ENCODE data around the gene CASZ1. TPM values are rescaled to one million over a fixed set of nuclear protein-coding genes. Genes with fewer than 3 reads are reported as not detected.

The CASZ1 gene
- total RNA-seq, 8 experiments from 2014 or later: 0.46 to 15.1 (median 6.4) TPM

DNA sequence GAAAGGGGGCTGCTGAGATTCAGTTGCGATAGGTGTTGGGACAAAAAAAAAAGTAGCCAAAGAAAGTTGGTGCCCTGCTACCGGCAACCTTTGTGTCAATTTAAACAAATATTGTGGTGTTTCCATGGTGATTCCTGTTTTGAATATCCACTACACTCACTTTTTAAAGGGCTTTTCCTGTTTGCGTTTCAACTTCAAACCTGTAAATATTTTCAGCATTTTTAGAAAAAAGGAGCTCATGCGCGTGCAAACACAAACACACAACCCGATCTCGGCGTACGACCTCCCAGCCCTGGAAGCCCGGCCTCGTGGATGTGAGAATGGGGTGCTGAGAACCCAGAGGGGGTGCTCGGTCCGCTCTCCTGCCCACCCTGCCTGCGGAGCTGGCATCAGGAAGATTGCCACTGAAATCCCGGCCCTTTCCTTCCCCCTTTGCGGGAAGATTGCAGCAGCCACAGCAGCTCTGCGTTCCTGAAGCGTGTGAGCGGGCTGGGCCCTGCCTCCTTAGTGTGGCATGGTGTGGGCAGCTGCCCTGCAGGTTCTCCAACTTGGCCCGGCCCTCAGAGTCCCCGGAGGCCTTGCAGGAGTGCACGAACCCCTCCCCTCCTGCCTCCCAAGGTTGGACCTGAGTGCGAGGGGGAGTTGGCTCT is 34.8 kb downstream of the CASZ1 start:
- peak in 2 of 8 experiments; percentile 32 to 37 for ATAC-seq (replicated peaks in 6 of 8)
- H3K4me1 ChIP-seq (replicated peaks in 1 of 2): peaks cover 0 to 12% of the 10 kb centered on the region in 2 donors
- in situ Hi-C loops (cut with MboI; ENCODE audit: low pct_unique_long_range_greater_than_20kb in 2 of 9, low sequenced_read_pairs in 9 of 9, unreplicated experiment in 9 of 9): no loop called here
- H3K4me3 ChIP-seq: no peak overlapping the region
- 17 to 92% (median 73%) methylated on average over 1 to 20 of the region's 23 CpGs; no CpG with 5 or more reads in 2 of the 10 experiments for WGBS, 10 experiments
- no peak overlapping the region for H3K27ac ChIP-seq

DNA sequence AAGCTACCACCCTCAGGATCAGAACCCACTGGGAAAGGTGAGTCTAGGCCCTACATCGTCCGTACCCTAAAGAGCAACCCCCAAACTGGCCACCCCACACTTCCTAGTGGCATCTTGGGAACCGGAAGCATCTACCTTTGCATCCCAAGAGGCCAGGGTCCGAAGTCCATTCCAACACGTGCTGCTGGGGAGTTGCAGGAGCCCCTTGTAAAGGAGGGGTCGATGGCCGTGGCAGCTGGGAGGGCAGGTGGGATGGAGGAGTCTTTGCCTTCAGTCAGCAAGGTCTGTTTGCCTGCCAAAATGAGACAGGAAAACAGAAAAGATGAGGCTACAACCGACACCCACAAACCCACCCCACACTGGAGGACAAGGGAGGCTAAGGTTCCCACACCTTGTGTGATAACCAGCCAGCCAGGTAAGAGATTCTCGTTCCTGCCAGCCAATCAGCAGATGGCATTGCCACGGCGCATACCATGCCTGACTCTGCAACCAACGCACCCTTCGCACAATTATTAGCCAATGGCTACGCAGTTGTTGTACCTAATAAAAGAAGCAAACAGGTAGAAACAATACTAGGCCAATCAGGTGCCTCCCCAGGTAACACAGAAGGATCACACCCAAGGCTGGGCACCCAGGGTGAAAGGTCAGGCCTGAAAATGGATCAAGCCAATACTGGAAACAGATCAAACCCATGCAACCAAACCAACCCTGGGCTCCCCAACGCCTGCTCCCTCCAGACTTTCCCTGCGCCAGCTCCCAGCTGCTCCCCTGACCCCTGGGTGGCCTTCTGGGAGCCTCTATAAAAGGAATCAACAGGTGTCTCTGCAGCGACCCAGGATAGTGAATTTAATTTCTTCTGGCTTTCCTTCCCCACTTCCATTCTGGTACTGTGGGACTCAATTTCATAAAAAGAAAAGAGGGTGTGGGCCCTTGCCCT is 35.6 kb downstream of the CASZ1 start:
- H3K27ac ChIP-seq: no peak overlapping the region
- in situ Hi-C loops (cut with MboI; ENCODE audit: low pct_unique_long_range_greater_than_20kb in 2 of 9, low sequenced_read_pairs in 9 of 9, unreplicated experiment in 9 of 9): no loop called here
- H3K4me3 ChIP-seq: no peak overlapping the region
- H3K4me1 ChIP-seq (replicated peaks in 1 of 2): peaks cover 6 to 17% of the 10 kb centered on the region in 2 donors
- 40 to 100% (median 78%) methylated on average over 1 to 16 of the region's 17 CpGs; no CpG with 5 or more reads in 1 of the 10 experiments for WGBS, 10 experiments
- no peak for ATAC-seq (replicated peaks in 6 of 8)

DNA sequence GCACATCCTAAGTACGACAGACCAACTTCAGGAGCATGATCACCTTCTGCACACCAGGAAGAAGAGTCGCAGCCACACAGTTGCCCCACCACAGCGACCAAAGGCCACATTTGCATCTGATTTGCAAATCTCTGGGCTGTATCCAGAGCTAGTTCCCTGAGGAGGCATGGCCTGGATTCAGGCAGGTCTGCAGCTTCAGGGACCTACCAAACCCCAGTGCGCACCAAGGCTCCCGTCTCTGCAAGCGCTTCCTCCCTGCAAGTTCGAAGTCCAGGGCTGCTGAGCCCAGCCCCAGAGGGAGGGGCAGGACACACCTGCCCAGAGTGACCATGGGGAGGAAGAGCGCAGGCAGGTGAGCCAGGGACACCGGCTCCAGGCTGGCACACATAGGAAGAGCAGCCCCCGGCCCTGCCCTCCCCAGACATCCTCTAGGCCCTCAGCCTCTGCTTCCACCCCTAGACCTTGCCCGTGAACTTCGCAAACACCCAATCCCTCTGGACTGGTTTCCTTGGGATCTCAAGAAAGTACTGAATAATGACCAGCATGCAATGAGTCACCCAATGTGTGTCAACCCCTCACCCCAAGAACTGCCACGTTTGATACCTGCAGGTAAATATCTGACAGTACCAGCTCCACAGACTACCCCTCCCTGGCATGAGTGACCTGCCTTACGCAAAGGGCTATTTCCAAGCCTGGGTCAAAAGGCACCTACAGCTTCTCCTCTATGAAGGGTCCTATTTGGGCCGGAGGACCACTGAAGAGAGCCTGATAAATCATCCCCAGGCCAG is 36.8 kb downstream of the CASZ1 start:
- 33 to 100% (median 67%) methylated on average over 2 to 13 of the region's 15 CpGs; no CpG with 5 or more reads in 3 of the 10 experiments for WGBS, 10 experiments

DNA sequence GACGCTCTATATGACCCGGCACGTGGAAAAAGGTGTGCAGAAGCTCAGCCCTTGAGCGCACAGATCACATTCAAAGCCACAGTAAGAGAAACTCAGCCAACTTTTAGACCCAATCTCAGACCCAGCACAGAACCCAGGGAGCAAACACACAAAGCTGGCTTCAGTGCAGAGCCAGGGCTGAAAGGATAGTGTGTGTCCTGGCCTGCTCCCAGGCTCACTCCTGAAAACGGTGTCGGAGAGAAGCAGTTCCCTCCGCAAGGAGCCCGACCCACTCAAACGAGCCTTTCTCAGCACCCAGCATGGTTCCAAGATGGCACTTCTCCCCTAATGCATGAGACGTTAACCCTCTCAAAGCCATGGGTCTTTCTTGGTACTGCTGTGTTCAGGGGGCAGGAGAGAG is 39.6 kb downstream of the CASZ1 start:
- 17 to 71% (median 58%) methylated on average over 1 to 10 of the region's 10 CpGs; no CpG with 5 or more reads in 3 of the 10 experiments for WGBS, 10 experiments
- in situ Hi-C loops (cut with MboI; ENCODE audit: low pct_unique_long_range_greater_than_20kb in 2 of 9, low sequenced_read_pairs in 9 of 9, unreplicated experiment in 9 of 9): no loop called here
- no peak for ATAC-seq (replicated peaks in 6 of 8)
- Histone ChIP-seq H3K4me1 (replicated peaks in 1 of 2) (peaks cover 12 to 31% of the 10 kb centered on the region in 2 donors), H3K4me3 (no peak overlapping the region), H3K27ac (no peak overlapping the region)

More for the DNA sequence above, 36.8 kb downstream of the CASZ1 start:
- H3K4me1 ChIP-seq (replicated peaks in 1 of 2): peaks cover 12 to 18% of the 10 kb centered on the region in 2 donors
- in situ Hi-C loops (cut with MboI; ENCODE audit: low pct_unique_long_range_greater_than_20kb in 2 of 9, low sequenced_read_pairs in 9 of 9, unreplicated experiment in 9 of 9): no loop called here
- peak in 1 of 8 experiments; percentile 45 for ATAC-seq (replicated peaks in 6 of 8)
- H3K4me3 ChIP-seq: no peak overlapping the region
- no peak overlapping the region for H3K27ac ChIP-seq

GRCh38 chr1:10755970-10756521 is 40.4 kb downstream of the CASZ1 start:
- Histone ChIP-seq H3K4me3 (no peak overlapping the region), H3K4me1 (replicated peaks in 1 of 2) (peaks cover 12 to 35% of the 10 kb centered on the region in 2 donors), H3K27ac (peak overlapping the region in 1 of 2 donors; percentile 21)
- in situ Hi-C loops (cut with MboI; ENCODE audit: low pct_unique_long_range_greater_than_20kb in 2 of 9, low sequenced_read_pairs in 9 of 9, unreplicated experiment in 9 of 9): no loop called here
- 29 to 44% methylated on average over 9 to 12 of the region's 23 CpGs; no CpG with 5 or more reads in 8 of the 10 experiments for WGBS, 10 experiments
- peak; percentile 83 to 99 (median 92) for ATAC-seq (replicated peaks in 6 of 8)

GRCh38 chr1:10754568-10755329 is 41.7 kb downstream of the CASZ1 start:
- ATAC-seq (replicated peaks in 6 of 8): no peak
- Histone ChIP-seq H3K4me1 (replicated peaks in 1 of 2) (peaks cover 12 to 35% of the 10 kb centered on the region in 2 donors), H3K4me3 (no peak overlapping the region), H3K27ac (no peak overlapping the region)
- 47 to 100% (median 74%) methylated on average over 2 to 17 of the region's 24 CpGs for WGBS, 10 experiments
- in situ Hi-C loops (cut with MboI; ENCODE audit: low pct_unique_long_range_greater_than_20kb in 2 of 9, low sequenced_read_pairs in 9 of 9, unreplicated experiment in 9 of 9): no loop called here

GRCh38 chr1:10753299-10753698 is 43.1 kb downstream of the CASZ1 start:
- no peak overlapping the region for H3K27ac ChIP-seq
- in situ Hi-C loops (cut with MboI; ENCODE audit: low pct_unique_long_range_greater_than_20kb in 2 of 9, low sequenced_read_pairs in 9 of 9, unreplicated experiment in 9 of 9): no loop called here
- peak in 4 of 8 experiments; percentile 18 to 34 (median 24) for ATAC-seq (replicated peaks in 6 of 8)
- H3K4me1 ChIP-seq (replicated peaks in 1 of 2): peaks cover 12 to 35% of the 10 kb centered on the region in 2 donors
- 27 to 100% (median 50%) methylated on average over 1 to 10 of the region's 11 CpGs; no CpG with 5 or more reads in 2 of the 10 experiments for WGBS, 10 experiments
- no peak overlapping the region for H3K4me3 ChIP-seq

DNA sequence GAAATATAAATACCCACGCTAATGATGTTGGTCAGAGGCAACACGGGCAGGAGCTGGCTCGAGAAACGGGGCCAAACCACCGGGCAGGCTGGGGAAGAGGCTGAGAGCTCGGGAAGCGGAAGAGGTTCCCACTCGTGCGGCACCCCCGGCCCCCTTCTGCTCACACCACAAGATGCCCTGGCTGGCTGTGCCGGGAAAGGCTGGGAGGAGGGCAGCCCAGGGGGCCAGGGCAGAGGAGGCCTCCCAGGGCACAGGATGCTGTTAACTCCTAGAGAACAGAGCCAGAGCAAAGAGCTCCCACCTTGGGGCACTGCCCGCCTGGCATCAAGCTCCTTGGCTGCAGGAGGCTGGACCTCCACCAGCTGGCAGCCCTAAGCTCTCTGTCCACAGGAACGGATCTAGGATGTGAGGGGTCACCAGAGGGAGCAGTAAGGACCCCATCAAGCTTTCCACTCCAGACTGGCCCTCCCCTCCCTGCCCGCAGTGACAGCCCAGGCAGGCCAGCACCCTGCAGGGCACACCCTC is 44.8 kb downstream of the CASZ1 start:
- 45 to 75% (median 58%) methylated on average over 4 to 9 of the region's 14 CpGs; no CpG with 5 or more reads in 5 of the 10 experiments for WGBS, 10 experiments
- in situ Hi-C loops (cut with MboI; ENCODE audit: low pct_unique_long_range_greater_than_20kb in 2 of 9, low sequenced_read_pairs in 9 of 9, unreplicated experiment in 9 of 9): no loop called here
- no peak overlapping the region for H3K27ac ChIP-seq
- H3K4me1 ChIP-seq (replicated peaks in 1 of 2): peaks cover 12 to 31% of the 10 kb centered on the region in 2 donors
- ATAC-seq (replicated peaks in 6 of 8): no peak
- H3K4me3 ChIP-seq: no peak overlapping the region

- Histone ChIP-seq H3K4me3 (no peak overlapping the region), H3K27ac (no peak overlapping the region), H3K4me1 (replicated peaks in 1 of 2) (peaks cover 9 to 26% of the 10 kb centered on the region in 2 donors)
- in situ Hi-C loops (cut with MboI; ENCODE audit: low pct_unique_long_range_greater_than_20kb in 2 of 9, low sequenced_read_pairs in 9 of 9, unreplicated experiment in 9 of 9): no loop called here
- 0 to 100% (median 67%) methylated on average over 1 to 4 of the region's 4 CpGs; no CpG with 5 or more reads in 3 of the 10 experiments for WGBS, 10 experiments
- no peak for ATAC-seq (replicated peaks in 6 of 8)
Measured at GRCh38 chr1:10751160-10751559, 45.3 kb downstream of the CASZ1 start.

- no peak overlapping the region for H3K27ac ChIP-seq
- H3K4me3 ChIP-seq: no peak overlapping the region
- H3K4me1 ChIP-seq (replicated peaks in 1 of 2): peaks cover 0 to 7% of the 10 kb centered on the region in 2 donors
- ATAC-seq (replicated peaks in 6 of 8): no peak
- in situ Hi-C loops (cut with MboI; ENCODE audit: low pct_unique_long_range_greater_than_20kb in 2 of 9, low sequenced_read_pairs in 9 of 9, unreplicated experiment in 9 of 9): no loop called here
- WGBS, 10 experiments: 25 to 100% (median 80%) methylated on average over 1 to 18 of the region's 18 CpGs; no CpG with 5 or more reads in 1 of the 10 experiments
Measured at GRCh38 chr1:10745886-10746455, 50.5 kb downstream of the CASZ1 start.

DNA sequence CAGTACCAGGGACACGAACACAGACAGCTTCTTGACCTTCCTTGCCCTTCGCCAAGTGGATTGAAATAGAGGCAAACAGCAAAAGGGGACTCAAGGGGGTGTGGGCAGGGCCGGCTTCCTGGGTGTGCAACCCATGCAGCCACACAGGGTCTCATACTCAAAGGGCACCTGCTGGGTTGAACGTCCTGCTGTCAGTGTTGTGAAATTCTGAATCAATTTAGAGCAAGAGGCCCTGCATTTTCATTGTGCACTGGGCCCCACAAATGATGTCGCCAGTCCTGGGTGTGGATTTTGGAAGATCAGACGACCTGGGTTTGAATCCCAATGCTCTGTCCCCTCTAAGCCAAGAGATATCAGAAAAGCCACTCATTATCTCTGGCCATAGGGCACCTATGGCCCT is 51.1 kb downstream of the CASZ1 start:
- no peak for ATAC-seq (replicated peaks in 6 of 8)
- in situ Hi-C loops (cut with MboI; ENCODE audit: low pct_unique_long_range_greater_than_20kb in 2 of 9, low sequenced_read_pairs in 9 of 9, unreplicated experiment in 9 of 9): no loop called here
- Histone ChIP-seq H3K4me1 (replicated peaks in 1 of 2) (peaks cover 0 to 7% of the 10 kb centered on the region in 2 donors), H3K27ac (no peak overlapping the region), H3K4me3 (no peak overlapping the region)
- 47 to 100% (median 64%) methylated on average over 1 to 6 of the region's 6 CpGs; no CpG with 5 or more reads in 2 of the 10 experiments for WGBS, 10 experiments

Measured in motor neuron (in vitro differentiated cells).